MM.1S (cell line): ENCODE results near the gene LRFN2.

Experiments
- CTCF ChIP-seq: fragments of 300-600 bp; sonication (generic); IDR thresholded peaks from 2 replicates; pipeline ENCODE4 v1.5.1; 2016; ENCODE audit warnings: antibody characterized with exemption, low read length, mixed read lengths
- EZH2 ChIP-seq: fragments of 300-600 bp; sonication (generic); optimal IDR thresholded peaks from 2 replicates; pipeline ENCODE3; 2017; ENCODE audit warnings: low read depth, mild to moderate bottlenecking, antibody characterized with exemption, low read length, mixed read lengths

GRCh38 chr6:40373267-40373666 lies 213.9 kb downstream of the LRFN2 start:
- TF ChIP-seq CTCF (no peak), EZH2 (no peak)
